GM23338 (cell line): Measurements from ENCODE around the gene PITX1.

Source experiments
- CREB1 ChIP-seq: fragments of 250-450 bp; sonication (Bioruptor Pico); IDR thresholded peaks from 2 replicates; pipeline ENCODE4 v1.5.0; 2020; ENCODE audit warnings: low read depth, mild to moderate bottlenecking, moderate library complexity
- CTCF ChIP-seq, 2 experiments: fragments of 200-600 bp in 1 of 2; sonication (generic) in 1 of 2; conservative IDR thresholded peaks; 2 replicates each; pipeline versions ENCODE4 v1.5.1 to v1.6.1; 2016 to 2017; ENCODE audit warnings: antibody characterized with exemption in 2 of 2, low read depth in 2 of 2, mild to moderate bottlenecking in 2 of 2, moderate library complexity in 1 of 2
- EZH2 ChIP-seq: fragments of 200-600 bp; sonication (generic); IDR thresholded peaks from one replicate; pipeline ENCODE4 v1.8.0; 2017; ENCODE audit warnings: antibody characterized with exemption, mild to moderate bottlenecking, low read depth; ENCODE audit not compliant: unreplicated experiment
- EZH2phosphoT487 ChIP-seq: fragments of 200-600 bp; sonication (generic); IDR thresholded peaks from one replicate; pipeline ENCODE4 v1.8.1; 2018; ENCODE audit warnings: antibody characterized with exemption; ENCODE audit not compliant: unreplicated experiment
- POLR2AphosphoS5 ChIP-seq: IDR thresholded peaks from 2 replicates; pipeline ENCODE4 v1.6.1; 2016; ENCODE audit warnings: antibody characterized with exemption, low read depth

DNA sequence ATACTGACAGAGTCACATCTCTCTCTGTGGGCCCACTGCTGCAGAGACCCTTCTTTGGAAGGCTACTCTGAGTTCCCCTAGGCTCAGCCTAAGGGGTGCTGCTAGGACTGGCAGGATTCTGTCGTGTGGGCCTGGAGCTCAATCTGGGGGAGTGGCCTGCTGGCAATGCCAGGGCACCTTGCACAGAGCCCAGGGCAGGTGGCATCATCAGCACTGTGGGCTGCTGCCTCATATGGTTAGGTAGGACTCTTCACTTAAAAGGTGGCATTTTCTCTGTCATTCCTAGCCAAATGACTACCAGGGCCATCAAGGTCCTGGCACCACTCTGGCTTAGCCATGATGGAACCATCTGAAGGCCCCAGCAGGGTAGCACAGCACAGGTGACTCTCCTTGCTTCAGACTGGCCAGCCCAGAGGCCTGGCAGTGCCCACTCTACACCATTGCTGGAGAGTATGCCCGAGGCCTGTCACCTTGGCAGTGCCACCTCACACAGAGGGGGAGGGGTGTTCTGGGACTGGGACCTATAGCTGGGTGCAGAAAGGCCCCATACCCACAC, 21.9 kb downstream of the PITX1 start:
- TF ChIP-seq EZH2 (no peak), CTCF (conservative IDR thresholded peaks at IDR 0.05; ENCODE audit: low read depth in 2 of 2) (no peak), EZH2phosphoT487 (no peak), CREB1 (CRISPR knock-in tag) (no peak), POLR2AphosphoS5 (no peak)
